ENCODE results near the gene KIF11.

The KIF11 gene

GRCh38 chr10:92677708-92678107, 84.8 kb downstream of the KIF11 start:
- DNase-seq (ENCODE audit: low read depth in 3 of 3) = no peak

- no peak for DNase-seq (ENCODE audit: low read depth in 3 of 3)
These were observed 85.3 kb downstream of the KIF11 start for GRCh38 chr10:92678206-92678605.

GRCh38 chr10:92681306-92681834, 88.4 kb downstream of the KIF11 start:
- DNase-seq (ENCODE audit: low read depth in 3 of 3) = no peak

- DNase-seq (ENCODE audit: low read depth in 3 of 3) = no peak
These were observed 95.6 kb downstream of the KIF11 start for GRCh38 chr10:92688573-92688926.

- no peak for DNase-seq (ENCODE audit: low read depth in 3 of 3)
These were observed 96.2 kb downstream of the KIF11 start for GRCh38 chr10:92688927-92689662.

- no peak for DNase-seq (ENCODE audit: low read depth in 3 of 3)
These were observed 96.8 kb downstream of the KIF11 start, which contains the start of gene HHEX for GRCh38 chr10:92689663-92690210. TSS of gene HHEX (plus strand) at chr10:92689955. CDS start at chr10:92689987, 32 bp downstream.

GRCh38 chr10:92690211-92690914, 97.4 kb downstream of the KIF11 start:
- DNase-seq (ENCODE audit: low read depth in 3 of 3) = peak; percentile 28 to 54 (median 39)

- DNase-seq (ENCODE audit: low read depth in 3 of 3) = no peak
These were observed 98.1 kb downstream of the KIF11 start for GRCh38 chr10:92690915-92691590.

- no peak for DNase-seq (ENCODE audit: low read depth in 3 of 3)
These were observed 98.7 kb downstream of the KIF11 start for GRCh38 chr10:92691591-92692079.

GRCh38 chr10:92692080-92692671, 99.2 kb downstream of the KIF11 start:
- DNase-seq (ENCODE audit: low read depth in 3 of 3) = no peak

GRCh38 chr10:92692697-92693533, 100.0 kb downstream of the KIF11 start:
- DNase-seq (ENCODE audit: low read depth in 3 of 3) = no peak

- no peak for DNase-seq (ENCODE audit: low read depth in 3 of 3)
These were observed 100.6 kb downstream of the KIF11 start for GRCh38 chr10:92693534-92693893.

- DNase-seq (ENCODE audit: low read depth in 3 of 3) = no peak
These were observed 103.0 kb downstream of the KIF11 start for GRCh38 chr10:92695679-92696605.

GRCh38 chr10:92696606-92697383, 103.9 kb downstream of the KIF11 start:
- no peak for DNase-seq (ENCODE audit: low read depth in 3 of 3)

GRCh38 chr10:92697663-92698511, 105.0 kb downstream of the KIF11 start:
- DNase-seq (ENCODE audit: low read depth in 3 of 3) = no peak

GRCh38 chr10:92699193-92699517, 106.2 kb downstream of the KIF11 start:
- no peak for DNase-seq (ENCODE audit: low read depth in 3 of 3)

GRCh38 chr10:92699518-92700381, 106.8 kb downstream of the KIF11 start:
- DNase-seq (ENCODE audit: low read depth in 3 of 3) = no peak
